DND-41 (cell line): ENCODE data around the gene ARHGAP24.

Source experiments
- ATAC-seq: fragments of 200-7000 bp; cut with Tn5 transposase; 3 replicates; pipeline ENCODE4 v1.9.1; 2021; ENCODE audit warnings: low read depth; ENCODE audit not compliant: insufficient read depth
- DNase-seq: peaks from one replicate; pipeline ENCODE4 v3.0.0-alpha.2; 2020
- H2AFZ ChIP-seq: 2 replicates; pipeline ENCODE4 v1.6.0; 2012; ENCODE audit warnings: low read depth, low read length
- H3K27ac ChIP-seq: 2 replicates; pipeline ENCODE4 v1.5.1; 2012; ENCODE audit warnings: low read length, inconsistent platforms
- H3K27me3 ChIP-seq: fragments of 200-600 bp; sonication (generic); 2 replicates; pipeline ENCODE4 v1.6.0; 2012; ENCODE audit warnings: low read length, mild to moderate bottlenecking, inconsistent platforms; ENCODE audit not compliant: insufficient read depth, poor library complexity
- H3K36me3 ChIP-seq: 2 replicates; pipeline ENCODE4 v1.5.1; 2012; ENCODE audit warnings: low read length, inconsistent platforms; ENCODE audit not compliant: insufficient read depth
- H3K4me1 ChIP-seq: 2 replicates; pipeline ENCODE4 v1.5.1; 2012; ENCODE audit warnings: mild to moderate bottlenecking, low read length; ENCODE audit not compliant: insufficient read depth
- H3K4me2 ChIP-seq: 2 replicates; pipeline ENCODE4 v1.6.0; 2012; ENCODE audit warnings: mild to moderate bottlenecking, moderate library complexity, low read length, inconsistent platforms; ENCODE audit not compliant: insufficient read depth
- H3K4me3 ChIP-seq, 2 experiments: fragments of 200-600 bp in 1 of 2; shearing (Covaris generic) in 1 of 2; 2 replicates each; pipeline ENCODE4 v1.5.1; 2012 to 2016; ENCODE audit warnings: inconsistent platforms in 2 of 2, low read length in 2 of 2, mild to moderate bottlenecking in 2 of 2, low read depth in 1 of 2, moderate library complexity in 1 of 2
- H3K79me2 ChIP-seq: 2 replicates; pipeline ENCODE4 v1.6.0; 2012; ENCODE audit warnings: low read length, inconsistent platforms; ENCODE audit not compliant: insufficient read depth
- H3K9ac ChIP-seq: 2 replicates; pipeline ENCODE4 v1.6.0; 2012; ENCODE audit warnings: low read depth, mild to moderate bottlenecking, inconsistent platforms, low read length, moderate library complexity
- H3K9me3 ChIP-seq: 2 replicates; pipeline ENCODE4 v1.5.1; 2012; ENCODE audit warnings: low read length, moderate library complexity, mild to moderate bottlenecking, inconsistent platforms; ENCODE audit not compliant: insufficient read depth, severe bottlenecking
- H4K20me1 ChIP-seq: 2 replicates; pipeline ENCODE4 v1.6.0; 2012; ENCODE audit warnings: low read length; ENCODE audit not compliant: insufficient read depth
- CTCF ChIP-seq: IDR thresholded peaks from 2 replicates; pipeline ENCODE4 v1.5.1; 2012; ENCODE audit warnings: borderline replicate concordance, low read length, moderate library complexity, mild to moderate bottlenecking; ENCODE audit not compliant: poor library complexity, severe bottlenecking; ENCODE audit errors: extremely low read depth
- EZH2 ChIP-seq: IDR thresholded peaks from 3 replicates; pipeline ENCODE4 v1.6.1; 2012; ENCODE audit warnings: borderline replicate concordance, low read depth, mild to moderate bottlenecking, moderate library complexity, low read length, inconsistent platforms; ENCODE audit not compliant: severe bottlenecking

The ARHGAP24 gene

GRCh38 chr4:85580489-85580888 lies 105.5 kb downstream of the ARHGAP24 start:
- H3K9ac ChIP-seq: no peak overlapping the region
- H3K27ac ChIP-seq: no peak overlapping the region
- H3K9me3 ChIP-seq: no peaks in the 10 kb centered on the region
- H3K4me2 ChIP-seq: no peak overlapping the region
- H3K4me1 ChIP-seq: no peaks in the 10 kb centered on the region
- no peak for ATAC-seq
- no peak overlapping the region for H2AFZ ChIP-seq
- no peaks in the 10 kb centered on the region for H3K79me2 ChIP-seq
- H3K4me3 ChIP-seq: no peak overlapping the region
- DNase-seq: no peak
- H3K36me3 ChIP-seq: no peaks in the 10 kb centered on the region
- H3K27me3 ChIP-seq: no peaks in the 10 kb centered on the region
- H4K20me1 ChIP-seq: no peaks in the 10 kb centered on the region
- TF ChIP-seq EZH2: no peak
- no peak for TF ChIP-seq CTCF

GRCh38 chr4:85587952-85588351 lies 113.0 kb downstream of the ARHGAP24 start:
- no peaks in the 10 kb centered on the region for H3K4me1 ChIP-seq
- no peaks in the 10 kb centered on the region for H4K20me1 ChIP-seq
- H3K27ac ChIP-seq: no peak overlapping the region
- no peak overlapping the region for H3K4me2 ChIP-seq
- no peak overlapping the region for H3K4me3 ChIP-seq
- no peak overlapping the region for H2AFZ ChIP-seq
- TF ChIP-seq CTCF: no peak
- no peak for TF ChIP-seq EZH2
- no peak for ATAC-seq
- H3K9me3 ChIP-seq: no peaks in the 10 kb centered on the region
- H3K79me2 ChIP-seq: no peaks in the 10 kb centered on the region
- no peaks in the 10 kb centered on the region for H3K27me3 ChIP-seq
- DNase-seq: no peak
- no peak overlapping the region for H3K9ac ChIP-seq
- H3K36me3 ChIP-seq: no peaks in the 10 kb centered on the region

GRCh38 chr4:85591406-85592098 lies 116.6 kb downstream of the ARHGAP24 start:
- no peak for ATAC-seq
- no peak for DNase-seq

More at GRCh38 chr4:85591406-85592098, 116.6 kb downstream of the ARHGAP24 start:
- H3K4me1 ChIP-seq: no peaks in the 10 kb centered on the region
- no peak overlapping the region for H3K9ac ChIP-seq
- H3K9me3 ChIP-seq: no peaks in the 10 kb centered on the region
- no peak overlapping the region for H3K4me3 ChIP-seq
- no peak overlapping the region for H2AFZ ChIP-seq
- H4K20me1 ChIP-seq: no peaks in the 10 kb centered on the region
- H3K4me2 ChIP-seq: no peak overlapping the region
- no peaks in the 10 kb centered on the region for H3K27me3 ChIP-seq
- no peaks in the 10 kb centered on the region for H3K79me2 ChIP-seq
- no peak overlapping the region for H3K27ac ChIP-seq
- H3K36me3 ChIP-seq: no peaks in the 10 kb centered on the region
- TF ChIP-seq EZH2 (no peak), CTCF (no peak)
